ENCODE measurements around the gene PITPNM3. TPM values are rescaled to one million over a fixed set of nuclear protein-coding genes. Genes with fewer than 3 reads are reported as not detected.

The PITPNM3 gene
- total and polyA plus RNA-seq, 2 of the 8 experiments (the other 6 are each of a cell fraction or from before 2014, with no cell fraction given), result 1.7 to 3.1 TPM

GRCh38 chr17:6454495-6455320, 101.6 kb downstream of the PITPNM3 start (continued):
- TF ChIP-seq PHF8 (conservative IDR thresholded peaks at IDR 0.05; ENCODE audit: low read depth, low read length), result peak; percentile 10
- TF ChIP-seq, protein P1, sequence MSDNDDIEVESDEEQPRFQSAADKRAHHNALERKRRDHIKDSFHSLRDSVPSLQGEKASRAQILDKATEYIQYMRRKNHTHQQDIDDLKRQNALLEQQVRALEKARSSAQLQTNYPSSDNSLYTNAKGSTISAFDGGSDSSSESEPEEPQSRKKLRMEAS (IDR thresholded peaks at IDR 0.05), result no peak
